SK-N-MC (cell line): Measurements from ENCODE around the gene LSAMP.

Source experiments
- EZH2 ChIP-seq: fragments of 200-600 bp; sonication (generic); IDR thresholded peaks from one replicate; pipeline ENCODE4 v1.6.1; 2017; ENCODE audit warnings: antibody characterized with exemption
- FOXP2 ChIP-seq: optimal IDR thresholded peaks from 2 replicates; pipeline ENCODE3; 2011; ENCODE audit warnings: mild to moderate bottlenecking, moderate library complexity; ENCODE audit not compliant: insufficient read depth; ENCODE audit errors: extremely low read length, control extremely low read depth
- POLR2AphosphoS5 ChIP-seq: IDR thresholded peaks from 2 replicates; pipeline ENCODE4 v1.6.1; 2012; ENCODE audit warnings: mild to moderate bottlenecking, low read depth, low read length, borderline replicate concordance

DNA sequence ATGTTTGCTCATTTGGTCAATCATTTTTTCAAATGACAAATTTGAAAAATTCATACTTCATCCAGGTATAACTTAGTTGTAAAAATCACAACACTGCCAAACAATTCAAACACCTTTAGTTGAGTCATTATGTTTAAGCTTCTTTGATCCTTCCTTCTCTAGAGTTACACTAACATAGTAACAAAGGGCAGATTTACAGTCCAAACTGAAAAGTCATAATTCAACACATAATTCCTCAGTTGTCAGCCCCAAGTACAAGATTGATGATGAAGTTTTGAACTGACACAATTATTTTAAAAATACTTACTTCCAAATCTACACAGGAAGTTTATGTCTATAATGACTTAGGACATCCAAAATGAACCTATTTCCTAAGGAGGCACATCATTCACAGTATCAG is 264.1 kb downstream of the LSAMP start:
- TF ChIP-seq EZH2 (no peak), FOXP2 (no peak), POLR2AphosphoS5 (no peak)
